Hepatocyte (in vitro differentiated cells): Measurements from ENCODE around the gene STXBP4.

Experiments
- EZH2 ChIP-seq: fragments of 200-600 bp; sonication (generic); IDR thresholded peaks from 2 replicates; pipeline ENCODE4 v1.6.1; 2016; ENCODE audit warnings: antibody characterized with exemption, mild to moderate bottlenecking, borderline replicate concordance
- EZH2phosphoT487 ChIP-seq: fragments of 200-600 bp; sonication (generic); IDR thresholded peaks from one replicate; pipeline ENCODE4 v1.6.1; 2018; ENCODE audit warnings: antibody characterized with exemption, mild to moderate bottlenecking, low read depth, moderate library complexity; ENCODE audit not compliant: unreplicated experiment, severe bottlenecking

DNA sequence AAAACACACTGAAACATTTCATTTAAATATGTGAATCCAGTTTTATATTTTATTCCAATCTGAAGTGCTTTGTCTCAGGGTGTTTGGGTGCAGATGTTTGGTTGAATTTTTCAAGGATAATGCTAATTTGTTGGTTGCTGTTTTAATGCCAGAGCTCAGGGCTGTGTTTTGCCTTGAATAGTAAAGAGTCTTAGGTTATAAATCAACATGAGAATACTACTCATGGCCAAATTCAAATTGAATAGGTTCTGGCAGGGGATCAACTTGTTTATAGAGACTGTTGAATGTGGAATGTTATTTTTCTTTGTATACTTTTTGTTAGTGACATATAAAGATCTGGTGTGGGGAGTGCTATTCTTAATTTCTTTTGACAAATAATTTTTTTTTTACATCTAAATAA is 49.1 kb upstream of the STXBP4 start:
- TF ChIP-seq EZH2phosphoT487 = no peak
- TF ChIP-seq EZH2 = no peak
